Stimulated activated naive CD4-positive, alpha-beta T cell (primary cell): ENCODE results near the gene SMOC2.

ENCODE experiments used
- DNase-seq, 6 experiments: peaks; one replicate each; lab custom pipeline; 2025; lab: John Stamatoyannopoulos, UW

The SMOC2 gene

GRCh38 chr6:168447282-168447681, 6.3 kb downstream of the SMOC2 start:
- no peak for DNase-seq

- DNase-seq = no peak
These were observed 6.7 kb downstream of the SMOC2 start for GRCh38 chr6:168447700-168448099.

- no peak for DNase-seq
These were observed 7.4 kb downstream of the SMOC2 start for GRCh38 chr6:168448243-168448855.

- no peak for DNase-seq
These were observed 9.9 kb downstream of the SMOC2 start for GRCh38 chr6:168450917-168451316.

- no peak for DNase-seq
These were observed 11.0 kb downstream of the SMOC2 start for GRCh38 chr6:168451805-168452517.

- no peak for DNase-seq
These were observed 11.8 kb downstream of the SMOC2 start for GRCh38 chr6:168452685-168453377.

DNA sequence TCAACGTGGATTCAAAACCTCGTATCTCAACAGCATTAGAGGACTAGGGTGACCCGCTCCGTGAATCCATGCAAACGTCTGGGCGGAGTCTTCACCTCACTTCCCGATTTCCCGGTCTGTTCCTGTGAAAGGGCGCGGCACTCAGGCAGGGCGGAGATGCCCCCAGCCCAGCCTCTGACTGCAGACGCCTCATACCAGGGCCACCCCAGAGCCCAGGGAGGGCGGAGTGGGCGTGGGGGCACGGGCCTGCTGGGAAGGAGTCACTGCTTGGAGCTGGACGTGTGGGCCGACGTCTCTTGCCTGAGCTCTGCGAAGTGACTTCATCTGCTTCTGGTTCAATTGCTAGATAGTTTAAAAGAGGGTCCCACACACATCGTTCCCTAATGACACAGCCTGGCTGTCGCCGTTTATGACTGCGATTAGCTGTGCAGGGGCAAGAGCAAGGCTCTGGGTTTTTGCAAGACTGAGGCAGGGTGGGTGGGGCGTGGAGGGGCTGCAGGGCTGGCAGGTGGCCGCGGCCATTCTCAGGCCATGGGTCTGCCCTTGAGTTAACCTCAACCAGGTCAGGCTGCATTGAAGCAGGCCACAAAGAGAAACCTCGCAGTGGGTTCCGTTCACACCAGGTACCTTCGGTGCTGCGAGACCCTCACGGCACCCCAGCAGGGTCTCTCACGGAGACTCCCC, 15.0 kb downstream of the SMOC2 start:
- DNase-seq = no peak

DNA sequence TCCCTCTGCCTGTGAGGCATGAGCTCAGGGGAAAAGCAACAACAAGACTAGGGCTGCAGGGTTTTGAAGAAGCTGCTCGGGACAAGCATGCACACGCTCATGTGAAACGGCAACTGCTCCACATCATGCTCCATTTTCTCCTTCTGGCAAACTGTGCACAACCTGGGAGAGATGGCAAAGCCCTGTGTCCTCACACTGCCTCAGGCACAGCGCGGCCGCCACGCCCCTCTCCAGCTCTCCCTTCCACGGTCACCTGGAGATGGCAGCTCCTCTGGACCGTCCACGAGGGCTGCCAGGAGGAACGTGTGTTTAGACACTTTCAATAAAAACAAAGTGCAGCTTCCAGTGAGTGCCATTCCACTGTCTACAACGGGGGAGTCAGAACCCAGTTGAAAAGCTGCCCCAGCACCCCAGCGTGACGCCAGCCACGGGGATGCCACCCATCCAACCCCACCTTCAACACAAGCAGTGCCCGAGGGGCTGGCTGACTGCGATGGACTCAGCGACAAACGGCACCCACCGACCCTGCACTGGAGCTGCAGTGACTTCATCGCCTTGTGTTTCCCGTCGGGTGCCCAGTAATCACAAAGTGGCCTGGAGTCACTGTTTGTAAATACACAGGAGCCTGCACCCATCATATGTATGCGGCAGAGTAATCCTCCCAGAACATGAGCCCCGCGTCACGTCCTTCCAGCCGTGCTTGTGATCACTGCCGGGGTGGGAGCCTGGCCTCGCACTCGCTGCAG, 16.1 kb downstream of the SMOC2 start:
- DNase-seq = no peak

- DNase-seq = no peak
These were observed 16.6 kb downstream of the SMOC2 start for GRCh38 chr6:168457653-168457934.

- DNase-seq = no peak
These were observed 17.1 kb downstream of the SMOC2 start for GRCh38 chr6:168458101-168458500.

GRCh38 chr6:168459572-168459971, 18.6 kb downstream of the SMOC2 start:
- no peak for DNase-seq

- DNase-seq = no peak
These were observed 21.4 kb downstream of the SMOC2 start for GRCh38 chr6:168462289-168462853.

DNA sequence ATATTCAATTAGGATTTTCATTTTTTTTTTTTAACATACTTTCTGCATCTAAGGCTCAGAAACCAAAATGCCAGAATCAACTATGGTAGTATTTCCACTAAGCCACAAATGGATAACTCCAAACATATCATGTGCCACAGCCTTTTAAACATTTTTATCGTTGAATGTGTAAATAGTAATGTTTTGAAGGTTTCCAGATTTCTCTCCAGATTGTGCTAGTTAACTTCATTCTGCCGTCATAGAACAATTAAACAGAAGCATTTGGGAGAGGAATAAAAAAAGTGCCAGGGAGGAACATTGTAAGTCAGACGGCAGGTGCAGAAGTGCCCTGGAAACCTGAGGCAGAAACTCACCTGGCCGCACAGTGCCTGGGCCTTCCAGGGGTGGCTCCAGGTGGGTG, 23.6 kb downstream of the SMOC2 start:
- DNase-seq = no peak

DNA sequence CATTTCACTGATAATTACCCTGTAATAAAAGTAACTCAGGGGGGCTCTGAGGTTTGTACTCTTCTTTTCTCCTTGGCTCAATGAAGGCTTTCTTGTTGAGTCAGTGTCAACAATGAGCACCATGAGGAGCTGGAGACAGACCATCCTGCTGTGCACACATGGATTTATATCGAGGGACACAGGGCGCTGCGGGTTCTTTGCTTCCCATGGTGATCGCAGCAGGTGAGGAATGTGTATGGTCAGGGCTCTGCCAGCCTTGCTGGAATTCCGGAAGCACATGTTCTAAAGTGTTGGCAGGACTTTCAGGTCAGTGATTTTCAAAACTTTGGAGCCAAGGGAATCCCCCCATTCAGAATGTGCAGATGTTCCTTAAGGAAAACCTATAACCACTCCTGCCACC, 27.1 kb downstream of the SMOC2 start:
- DNase-seq = no peak

- no peak for DNase-seq
These were observed 28.5 kb downstream of the SMOC2 start for GRCh38 chr6:168469521-168469920.

DNA sequence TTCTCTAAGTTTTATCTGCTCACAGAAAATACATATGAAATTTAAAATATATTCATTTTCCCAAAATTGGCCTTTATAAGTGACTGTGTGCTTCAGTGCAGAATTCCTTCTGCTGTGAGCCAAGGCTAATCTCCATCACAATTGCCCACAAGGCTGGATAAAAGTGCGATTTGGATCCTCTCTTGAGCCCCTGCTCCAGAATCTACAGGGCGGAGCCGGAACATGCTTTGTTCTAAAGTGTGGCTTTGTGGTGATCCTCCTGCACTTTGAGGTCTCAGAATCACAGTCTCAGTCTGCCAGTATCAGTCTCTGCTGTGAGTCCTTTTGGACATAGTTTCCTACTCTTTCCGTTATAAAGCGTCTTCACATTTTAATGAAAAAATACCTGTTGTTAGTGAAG, 28.9 kb downstream of the SMOC2 start:
- no peak for DNase-seq

GRCh38 chr6:168472363-168472762, 31.4 kb downstream of the SMOC2 start:
- no peak for DNase-seq

DNA sequence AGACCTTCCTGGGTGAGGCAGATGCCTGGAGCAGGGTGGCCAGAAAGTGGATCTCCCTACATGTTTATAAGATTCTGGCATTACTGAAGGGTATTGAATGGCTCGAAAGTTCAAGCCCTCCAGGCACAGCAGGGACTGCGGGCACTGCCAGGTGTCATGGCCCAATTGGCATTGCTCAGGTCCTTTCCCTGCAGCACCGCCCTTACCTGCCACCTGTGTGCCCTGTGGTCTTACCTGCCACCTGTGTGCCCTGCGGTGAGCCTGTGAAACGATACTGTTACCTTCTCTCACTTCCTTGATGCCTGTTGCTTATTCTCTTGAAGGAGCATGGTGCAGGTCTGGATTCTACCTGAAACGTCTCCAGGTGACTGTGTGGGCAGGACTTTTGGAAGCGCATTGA, 32.2 kb downstream of the SMOC2 start:
- no peak for DNase-seq

- DNase-seq = no peak
These were observed 34.4 kb downstream of the SMOC2 start for GRCh38 chr6:168475188-168476013.

- no peak for DNase-seq
These were observed 38.4 kb downstream of the SMOC2 start for GRCh38 chr6:168479421-168479820.

DNA sequence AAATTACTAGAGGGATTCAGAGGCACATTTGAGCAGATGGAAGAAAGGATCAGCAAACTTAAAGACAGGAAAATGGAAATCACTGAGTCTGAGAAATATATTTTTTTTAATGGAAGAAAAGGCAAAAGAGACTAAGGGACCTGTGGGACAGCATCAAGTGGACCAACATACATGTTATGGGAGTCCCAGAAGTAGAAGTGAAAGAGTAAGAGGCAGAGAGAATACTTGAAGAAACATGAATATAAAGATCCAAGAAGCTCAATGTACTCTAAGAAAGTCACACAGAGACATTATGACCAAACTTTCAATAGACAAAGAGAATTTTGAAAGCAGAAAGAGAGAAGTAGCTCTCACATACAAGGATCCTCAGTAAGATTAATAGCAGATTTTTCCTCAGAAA, 39.5 kb downstream of the SMOC2 start:
- DNase-seq = no peak
